GM12878 (cell line): ENCODE results near the gene FOSL1.

ENCODE experiments used
- MTA2 ChIP-seq: fragments of 450-650 bp; IDR thresholded peaks from 2 replicates; pipeline ENCODE4 v1.6.1; 2016; ENCODE audit warnings: low read depth, mild to moderate bottlenecking, moderate library complexity
- NFIC ChIP-seq: IDR thresholded peaks from 2 replicates; pipeline ENCODE4 v1.6.1; 2012; ENCODE audit warnings: low read depth, mild to moderate bottlenecking, inconsistent platforms, low read length, moderate library complexity
- POLR2A ChIP-seq: IDR thresholded peaks from 2 replicates; pipeline ENCODE4 v1.6.1; 2011; ENCODE audit warnings: low read depth, mild to moderate bottlenecking, low read length
- RFX5 ChIP-seq: IDR thresholded peaks from 2 replicates; pipeline ENCODE4 v1.6.1; 2011; ENCODE audit warnings: low read depth, low read length, improper control_type of control experiment
- SP1 ChIP-seq: IDR thresholded peaks from one replicate; pipeline ENCODE4 v1.6.1; 2011; ENCODE audit warnings: low read depth, low read length
- TF ChIP-seq, protein P1 (sequence below), 3 experiments: IDR thresholded peaks in 2 of 3; conservative IDR thresholded peaks in 1 of 3; 2 replicates each; pipeline ENCODE4 v1.5.1; 2011; ENCODE audit warnings: low read depth in 3 of 3, low read length in 3 of 3, mild to moderate bottlenecking in 3 of 3, control low read depth in 2 of 3, moderate library complexity in 2 of 3, inconsistent platforms in 1 of 3, mixed read lengths in 1 of 3; ENCODE audit not compliant: control insufficient read depth in 2 of 3, insufficient read depth in 1 of 3; ENCODE audit errors: extremely low read depth in 1 of 3
- TF ChIP-seq, protein P2 (sequence below): IDR thresholded peaks from 2 replicates; pipeline ENCODE4 v1.6.1; 2011; ENCODE audit warnings: borderline replicate concordance, low read depth, mild to moderate bottlenecking, moderate library complexity, low read length; ENCODE audit not compliant: insufficient read depth, poor library complexity, severe bottlenecking
- TF ChIP-seq, protein P3 (sequence below): IDR thresholded peaks from 2 replicates; pipeline ENCODE4 v1.6.1; 2012; ENCODE audit warnings: low read length, inconsistent platforms
- TF ChIP-seq, protein P4 (sequence below): IDR thresholded peaks from 2 replicates; pipeline ENCODE4 v1.6.1; 2011; ENCODE audit warnings: low read depth, low read length, improper control_type of control experiment, borderline replicate concordance

DNA sequence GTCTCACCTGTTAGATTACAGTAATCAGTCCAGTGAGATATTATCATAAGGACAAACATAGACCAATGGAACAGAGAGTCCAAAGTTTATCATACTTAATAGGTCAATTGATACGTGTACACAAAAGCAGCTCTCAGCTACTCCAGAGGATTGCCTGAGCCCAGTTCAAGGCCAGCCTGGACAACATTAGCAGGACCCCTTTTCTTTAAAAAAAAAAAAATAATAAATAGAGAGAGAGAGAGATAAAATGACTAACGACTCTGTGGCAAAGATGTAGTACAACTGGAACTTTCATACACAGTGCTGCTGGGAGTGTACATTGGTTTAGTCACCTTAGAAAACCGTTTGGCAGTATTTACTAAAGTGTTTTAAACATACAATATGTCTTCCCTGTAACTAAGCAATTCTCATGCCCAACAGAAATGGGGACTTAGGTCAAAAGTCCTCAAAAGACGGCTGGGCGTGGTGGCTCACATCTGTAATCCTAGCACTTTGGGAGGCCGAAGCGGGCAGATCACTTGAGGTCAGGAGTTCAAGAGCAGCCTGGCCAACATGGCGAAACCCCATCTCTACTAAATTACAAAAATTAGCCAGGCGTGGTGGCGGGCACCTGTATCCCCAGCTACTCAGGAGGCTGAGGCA is 55.8 kb downstream of the FOSL1 start:
- TF ChIP-seq SP1 (no peak), RFX5 (no peak), MTA2 (no peak), POLR2A (no peak), NFIC (no peak)
- TF ChIP-seq, protein P1, sequence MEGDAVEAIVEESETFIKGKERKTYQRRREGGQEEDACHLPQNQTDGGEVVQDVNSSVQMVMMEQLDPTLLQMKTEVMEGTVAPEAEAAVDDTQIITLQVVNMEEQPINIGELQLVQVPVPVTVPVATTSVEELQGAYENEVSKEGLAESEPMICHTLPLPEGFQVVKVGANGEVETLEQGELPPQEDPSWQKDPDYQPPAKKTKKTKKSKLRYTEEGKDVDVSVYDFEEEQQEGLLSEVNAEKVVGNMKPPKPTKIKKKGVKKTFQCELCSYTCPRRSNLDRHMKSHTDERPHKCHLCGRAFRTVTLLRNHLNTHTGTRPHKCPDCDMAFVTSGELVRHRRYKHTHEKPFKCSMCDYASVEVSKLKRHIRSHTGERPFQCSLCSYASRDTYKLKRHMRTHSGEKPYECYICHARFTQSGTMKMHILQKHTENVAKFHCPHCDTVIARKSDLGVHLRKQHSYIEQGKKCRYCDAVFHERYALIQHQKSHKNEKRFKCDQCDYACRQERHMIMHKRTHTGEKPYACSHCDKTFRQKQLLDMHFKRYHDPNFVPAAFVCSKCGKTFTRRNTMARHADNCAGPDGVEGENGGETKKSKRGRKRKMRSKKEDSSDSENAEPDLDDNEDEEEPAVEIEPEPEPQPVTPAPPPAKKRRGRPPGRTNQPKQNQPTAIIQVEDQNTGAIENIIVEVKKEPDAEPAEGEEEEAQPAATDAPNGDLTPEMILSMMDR (IDR thresholded peaks at IDR 0.05 in 2 of 3, conservative IDR thresholded peaks at IDR 0.05 in 1 of 3; ENCODE audit: control insufficient read depth in 2 of 3, extremely low read depth in 1 of 3, insufficient read depth in 1 of 3, low read depth in 3 of 3, low read length in 3 of 3): no peak
- TF ChIP-seq, protein P2, sequence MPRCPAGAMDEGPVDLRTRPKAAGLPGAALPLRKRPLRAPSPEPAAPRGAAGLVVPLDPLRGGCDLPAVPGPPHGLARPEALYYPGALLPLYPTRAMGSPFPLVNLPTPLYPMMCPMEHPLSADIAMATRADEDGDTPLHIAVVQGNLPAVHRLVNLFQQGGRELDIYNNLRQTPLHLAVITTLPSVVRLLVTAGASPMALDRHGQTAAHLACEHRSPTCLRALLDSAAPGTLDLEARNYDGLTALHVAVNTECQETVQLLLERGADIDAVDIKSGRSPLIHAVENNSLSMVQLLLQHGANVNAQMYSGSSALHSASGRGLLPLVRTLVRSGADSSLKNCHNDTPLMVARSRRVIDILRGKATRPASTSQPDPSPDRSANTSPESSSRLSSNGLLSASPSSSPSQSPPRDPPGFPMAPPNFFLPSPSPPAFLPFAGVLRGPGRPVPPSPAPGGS: no peak
- TF ChIP-seq, protein P3, sequence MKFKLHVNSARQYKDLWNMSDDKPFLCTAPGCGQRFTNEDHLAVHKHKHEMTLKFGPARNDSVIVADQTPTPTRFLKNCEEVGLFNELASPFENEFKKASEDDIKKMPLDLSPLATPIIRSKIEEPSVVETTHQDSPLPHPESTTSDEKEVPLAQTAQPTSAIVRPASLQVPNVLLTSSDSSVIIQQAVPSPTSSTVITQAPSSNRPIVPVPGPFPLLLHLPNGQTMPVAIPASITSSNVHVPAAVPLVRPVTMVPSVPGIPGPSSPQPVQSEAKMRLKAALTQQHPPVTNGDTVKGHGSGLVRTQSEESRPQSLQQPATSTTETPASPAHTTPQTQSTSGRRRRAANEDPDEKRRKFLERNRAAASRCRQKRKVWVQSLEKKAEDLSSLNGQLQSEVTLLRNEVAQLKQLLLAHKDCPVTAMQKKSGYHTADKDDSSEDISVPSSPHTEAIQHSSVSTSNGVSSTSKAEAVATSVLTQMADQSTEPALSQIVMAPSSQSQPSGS: no peak
- TF ChIP-seq, protein P4, sequence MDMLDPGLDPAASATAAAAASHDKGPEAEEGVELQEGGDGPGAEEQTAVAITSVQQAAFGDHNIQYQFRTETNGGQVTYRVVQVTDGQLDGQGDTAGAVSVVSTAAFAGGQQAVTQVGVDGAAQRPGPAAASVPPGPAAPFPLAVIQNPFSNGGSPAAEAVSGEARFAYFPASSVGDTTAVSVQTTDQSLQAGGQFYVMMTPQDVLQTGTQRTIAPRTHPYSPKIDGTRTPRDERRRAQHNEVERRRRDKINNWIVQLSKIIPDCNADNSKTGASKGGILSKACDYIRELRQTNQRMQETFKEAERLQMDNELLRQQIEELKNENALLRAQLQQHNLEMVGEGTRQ: no peak
